ENCODE results near the gene SCG2. TPM values are rescaled to one million over a fixed set of nuclear protein-coding genes. Genes with fewer than 3 reads are reported as not detected.

SCG2 gene
- polyA plus RNA-seq, 1 donor (not counting 4 experiments of a cell fraction or from before 2014, with no cell fraction given) = 0.10 TPM

GRCh38 chr2:223590964-223591363 is 11.2 kb downstream of the SCG2 start:
- Histone ChIP-seq H2AFZ (ENCODE audit: control insufficient read depth, low read length) (no peak overlapping the region), H3K36me3 (ENCODE audit: control insufficient read depth in 2 of 2, extremely low read depth in 1 of 2, insufficient read depth in 2 of 2, low read length in 2 of 2) (no peaks in the 10 kb centered on the region), H3K27ac (ENCODE audit: control insufficient read depth, insufficient read depth, low read length) (no peak overlapping the region), H3K9me3 (ENCODE audit: control insufficient read depth, low read depth, low read length) (no peaks in the 10 kb centered on the region), H3K27me3 (ENCODE audit: control insufficient read depth, extremely low read depth, insufficient read depth, low read length) (no peaks in the 10 kb centered on the region), H3K9me1 (ENCODE audit: control insufficient read depth, extremely low read depth, insufficient read depth, low read length) (no peaks in the 10 kb centered on the region), H3K4me2 (ENCODE audit: control insufficient read depth, extremely low read depth, insufficient read depth, low read depth, low read length) (no peak overlapping the region), H3K4me3 (ENCODE audit: control insufficient read depth in 2 of 3, extremely low read depth in 1 of 3, insufficient read depth in 2 of 3, low read depth in 1 of 3, low read length in 3 of 3) (no peak overlapping the region), H4K20me1 (ENCODE audit: control insufficient read depth, extremely low read depth, insufficient read depth, low read length) (no peaks in the 10 kb centered on the region), H3K9ac (ENCODE audit: control insufficient read depth, extremely low read depth, insufficient read depth, low read length) (no peak overlapping the region), H3K79me2 (ENCODE audit: control insufficient read depth, insufficient read depth, low read length) (no peaks in the 10 kb centered on the region), H3K4me1 (ENCODE audit: control insufficient read depth, extremely low read depth, insufficient read depth, low read length) (no peaks in the 10 kb centered on the region)
- DNase-seq (ENCODE audit: low read depth, low spot score) (no peak), FAIRE-seq (no peak)
- TF ChIP-seq EZH2 (IDR thresholded peaks at IDR 0.05; ENCODE audit: low read length) (no peak), CTCF (optimal IDR thresholded peaks at IDR 0.05 in 1 of 3, IDR thresholded peaks at IDR 0.05 in 1 of 3, conservative IDR thresholded peaks at IDR 0.05 in 1 of 3; ENCODE audit: extremely low read depth in 1 of 3, insufficient read depth in 2 of 3, low read length in 3 of 3) (no peak)
- dilution Hi-C loops (cut with MboI; ENCODE audit: extremely low pct_ligation_motif_present, low sequenced_read_pairs) = no loop called here

DNA sequence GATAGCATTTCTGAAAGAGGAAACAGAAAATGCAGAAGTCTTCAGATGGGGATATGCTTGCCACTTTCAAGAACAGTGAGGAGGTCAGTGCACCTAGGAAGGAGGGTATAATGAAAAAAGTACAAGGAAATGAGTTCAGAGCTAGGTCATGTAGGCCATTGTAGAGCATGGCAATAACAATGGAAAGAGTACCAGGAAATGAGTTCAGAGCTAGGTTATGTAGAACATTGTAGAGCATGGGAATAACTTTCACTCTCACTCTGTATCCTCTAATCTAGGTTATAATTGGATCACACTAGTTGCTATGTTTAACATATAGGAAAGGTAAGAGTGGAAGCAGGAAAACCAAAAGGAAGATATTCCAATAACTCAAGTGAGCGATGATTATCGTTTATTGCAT is 12.3 kb downstream of the SCG2 start:
- FAIRE-seq = no peak
- Histone ChIP-seq H3K4me2 (ENCODE audit: control insufficient read depth, extremely low read depth, insufficient read depth, low read depth, low read length) (no peak overlapping the region), H2AFZ (ENCODE audit: control insufficient read depth, low read length) (no peak overlapping the region), H3K27me3 (ENCODE audit: control insufficient read depth, extremely low read depth, insufficient read depth, low read length) (no peaks in the 10 kb centered on the region), H3K36me3 (ENCODE audit: control insufficient read depth in 2 of 2, extremely low read depth in 1 of 2, insufficient read depth in 2 of 2, low read length in 2 of 2) (no peaks in the 10 kb centered on the region), H3K79me2 (ENCODE audit: control insufficient read depth, insufficient read depth, low read length) (no peaks in the 10 kb centered on the region), H3K9me1 (ENCODE audit: control insufficient read depth, extremely low read depth, insufficient read depth, low read length) (no peaks in the 10 kb centered on the region), H4K20me1 (ENCODE audit: control insufficient read depth, extremely low read depth, insufficient read depth, low read length) (no peaks in the 10 kb centered on the region), H3K9ac (ENCODE audit: control insufficient read depth, extremely low read depth, insufficient read depth, low read length) (no peak overlapping the region), H3K27ac (ENCODE audit: control insufficient read depth, insufficient read depth, low read length) (no peak overlapping the region), H3K9me3 (ENCODE audit: control insufficient read depth, low read depth, low read length) (no peaks in the 10 kb centered on the region), H3K4me3 (ENCODE audit: control insufficient read depth in 2 of 3, extremely low read depth in 1 of 3, insufficient read depth in 2 of 3, low read depth in 1 of 3, low read length in 3 of 3) (no peak overlapping the region), H3K4me1 (ENCODE audit: control insufficient read depth, extremely low read depth, insufficient read depth, low read length) (no peaks in the 10 kb centered on the region)
- dilution Hi-C loops (cut with MboI; ENCODE audit: extremely low pct_ligation_motif_present, low sequenced_read_pairs) = no loop called here
- TF ChIP-seq CTCF (optimal IDR thresholded peaks at IDR 0.05 in 1 of 3, IDR thresholded peaks at IDR 0.05 in 1 of 3, conservative IDR thresholded peaks at IDR 0.05 in 1 of 3; ENCODE audit: extremely low read depth in 1 of 3, insufficient read depth in 2 of 3, low read length in 3 of 3) = no peak
- no peak for TF ChIP-seq EZH2 (IDR thresholded peaks at IDR 0.05; ENCODE audit: low read length)
- DNase-seq (ENCODE audit: low read depth, low spot score) = no peak

All from keratinocyte (primary cell).